Fibroblast of lung (primary cell): ENCODE data around the gene CREG1. TPM values are rescaled to one million over a fixed set of nuclear protein-coding genes. Genes with fewer than 3 reads are reported as not detected.

Experiments
- DNase-seq, 2 donors: peaks; one replicate each; pipeline versions ENCODE4 v3.0.0 to v3.0.0-alpha.2; 2010; ENCODE audit warnings: low read depth in 2 of 2
- H2AFZ ChIP-seq: 2 replicates; pipeline ENCODE4 v1.5.1; 2012; ENCODE audit warnings: low read length, control low read depth, inconsistent platforms
- H3K27ac ChIP-seq: 2 replicates; pipeline ENCODE4 v1.5.1; 2011; ENCODE audit warnings: low read length, control low read depth; ENCODE audit not compliant: insufficient read depth
- H3K27me3 ChIP-seq: 2 replicates; pipeline ENCODE4 v1.5.1; 2011; ENCODE audit warnings: mild to moderate bottlenecking, low read length; ENCODE audit not compliant: control insufficient read depth, insufficient read depth
- H3K36me3 ChIP-seq: 2 replicates; pipeline ENCODE4 v1.5.1; 2011; ENCODE audit warnings: low read length; ENCODE audit not compliant: control insufficient read depth, insufficient read depth
- H3K4me1 ChIP-seq: 2 replicates; pipeline ENCODE4 v1.5.1; 2011; ENCODE audit warnings: low read length; ENCODE audit not compliant: control insufficient read depth, insufficient read depth; ENCODE audit errors: extremely low read depth
- H3K4me2 ChIP-seq: 2 replicates; pipeline ENCODE4 v1.5.1; 2011; ENCODE audit warnings: low read length, control low read depth; ENCODE audit not compliant: insufficient read depth; ENCODE audit errors: extremely low read depth
- H3K4me3 ChIP-seq, 4 experiments: fragments of 200-600 bp in 1 of 4; sonication (generic) in 1 of 4; replicated peaks in 1 of 4; 2 replicates each; pipeline ENCODE4 v1.5.1; 2011 to 2016; ENCODE audit warnings: low read length in 4 of 4, low read depth in 3 of 4, mild to moderate bottlenecking in 3 of 4, control low read depth in 2 of 4, inconsistent platforms in 1 of 4, mixed read lengths in 1 of 4; ENCODE audit not compliant: insufficient read depth in 1 of 4; ENCODE audit errors: control extremely low read depth in 1 of 4
- H3K79me2 ChIP-seq: 2 replicates; pipeline ENCODE4 v1.5.1; 2012; ENCODE audit warnings: mild to moderate bottlenecking, low read length, inconsistent platforms; ENCODE audit not compliant: control insufficient read depth, insufficient read depth
- H3K9ac ChIP-seq: 2 replicates; pipeline ENCODE4 v1.5.1; 2011; ENCODE audit warnings: mild to moderate bottlenecking, low read length, control low read depth; ENCODE audit not compliant: insufficient read depth
- H3K9me3 ChIP-seq: 2 replicates; pipeline ENCODE4 v1.5.1; 2012; ENCODE audit warnings: low read depth, low read length; ENCODE audit not compliant: control insufficient read depth, insufficient read depth
- H4K20me1 ChIP-seq: 2 replicates; pipeline ENCODE4 v1.5.1; 2011; ENCODE audit warnings: low read length; ENCODE audit not compliant: control insufficient read depth, insufficient read depth; ENCODE audit errors: extremely low read depth
- EZH2 ChIP-seq: IDR thresholded peaks from 2 replicates; pipeline ENCODE4 v1.5.1; 2012; ENCODE audit warnings: low read length, control low read depth, mild to moderate bottlenecking; ENCODE audit errors: missing control alignments
- polyA plus RNA-seq, 2 donors: library from polyadenylated mRNA; depleted of rRNA in 1 of 2; stranded (reverse) in 1 of 2; unstranded in 1 of 2; fragments of >200 nt; gene quantifications; 2 replicates each; pipeline ENCODE4 v1.2.1, GENCODE V29; 2011 to 2012; ENCODE audit warnings: missing spikeins in 1 of 2
- total RNA-seq: library from RNA; depleted of rRNA; stranded (reverse); fragments of >200 nt; gene quantifications from 2 replicates; pipeline ENCODE4 v1.2.1, GENCODE V29; 2014
- TF ChIP-seq, protein P1 (sequence below), 2 donors: IDR thresholded peaks in 1 of 2; conservative IDR thresholded peaks in 1 of 2; 1 replicate in 1 of 2; 2 replicates in 1 of 2; pipeline ENCODE4 v1.5.1; 2011 to 2012; ENCODE audit warnings: low read length in 2 of 2, control low read depth in 1 of 2, inconsistent platforms in 1 of 2, low read depth in 1 of 2, mild to moderate bottlenecking in 1 of 2

Gene CREG1
- total and polyA plus RNA-seq, 2 donors (not counting 1 experiment from before 2014, with no cell fraction given), result 58.5 to 75.5 TPM

DNA sequence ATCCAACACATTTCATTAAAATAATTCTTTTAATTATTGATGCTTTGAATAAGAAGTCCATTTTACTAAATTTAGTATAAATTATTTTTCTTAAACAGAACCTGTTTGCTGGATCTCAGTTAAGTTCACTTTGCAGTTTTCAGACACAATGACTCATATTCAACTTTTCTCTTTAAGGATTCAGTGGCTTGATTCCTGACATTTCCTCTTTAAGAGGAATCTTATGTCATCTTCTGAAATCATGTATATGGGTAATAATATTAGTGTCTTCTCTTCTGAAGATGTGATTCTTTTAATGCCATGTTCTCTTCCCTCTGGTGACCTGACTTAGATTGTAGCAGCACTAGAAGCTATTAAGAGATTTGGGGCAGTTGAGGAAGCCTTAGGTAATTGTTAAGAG is 12.6 kb downstream of the CREG1 start:
- TF ChIP-seq EZH2, result no peak
- TF ChIP-seq, protein P1, sequence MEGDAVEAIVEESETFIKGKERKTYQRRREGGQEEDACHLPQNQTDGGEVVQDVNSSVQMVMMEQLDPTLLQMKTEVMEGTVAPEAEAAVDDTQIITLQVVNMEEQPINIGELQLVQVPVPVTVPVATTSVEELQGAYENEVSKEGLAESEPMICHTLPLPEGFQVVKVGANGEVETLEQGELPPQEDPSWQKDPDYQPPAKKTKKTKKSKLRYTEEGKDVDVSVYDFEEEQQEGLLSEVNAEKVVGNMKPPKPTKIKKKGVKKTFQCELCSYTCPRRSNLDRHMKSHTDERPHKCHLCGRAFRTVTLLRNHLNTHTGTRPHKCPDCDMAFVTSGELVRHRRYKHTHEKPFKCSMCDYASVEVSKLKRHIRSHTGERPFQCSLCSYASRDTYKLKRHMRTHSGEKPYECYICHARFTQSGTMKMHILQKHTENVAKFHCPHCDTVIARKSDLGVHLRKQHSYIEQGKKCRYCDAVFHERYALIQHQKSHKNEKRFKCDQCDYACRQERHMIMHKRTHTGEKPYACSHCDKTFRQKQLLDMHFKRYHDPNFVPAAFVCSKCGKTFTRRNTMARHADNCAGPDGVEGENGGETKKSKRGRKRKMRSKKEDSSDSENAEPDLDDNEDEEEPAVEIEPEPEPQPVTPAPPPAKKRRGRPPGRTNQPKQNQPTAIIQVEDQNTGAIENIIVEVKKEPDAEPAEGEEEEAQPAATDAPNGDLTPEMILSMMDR (conservative IDR thresholded peaks at IDR 0.05 in 1 of 2, IDR thresholded peaks at IDR 0.05 in 1 of 2; ENCODE audit: low read depth in 1 of 2, low read length in 2 of 2), result no peak
- H2AFZ ChIP-seq, result no peak overlapping the region
- H3K36me3 ChIP-seq, result no peaks in the 10 kb centered on the region
- H3K4me1 ChIP-seq, result no peaks in the 10 kb centered on the region
- no peak overlapping the region for H3K4me3 ChIP-seq
- H4K20me1 ChIP-seq, result no peaks in the 10 kb centered on the region
- no peak overlapping the region for H3K9ac ChIP-seq
- peak; percentile 11 to 30 for DNase-seq
- no peak overlapping the region for H3K27ac ChIP-seq
- H3K4me2 ChIP-seq, result no peak overlapping the region
- H3K9me3 ChIP-seq, result no peaks in the 10 kb centered on the region
- no peaks in the 10 kb centered on the region for H3K27me3 ChIP-seq
- H3K79me2 ChIP-seq, result no peaks in the 10 kb centered on the region

DNA sequence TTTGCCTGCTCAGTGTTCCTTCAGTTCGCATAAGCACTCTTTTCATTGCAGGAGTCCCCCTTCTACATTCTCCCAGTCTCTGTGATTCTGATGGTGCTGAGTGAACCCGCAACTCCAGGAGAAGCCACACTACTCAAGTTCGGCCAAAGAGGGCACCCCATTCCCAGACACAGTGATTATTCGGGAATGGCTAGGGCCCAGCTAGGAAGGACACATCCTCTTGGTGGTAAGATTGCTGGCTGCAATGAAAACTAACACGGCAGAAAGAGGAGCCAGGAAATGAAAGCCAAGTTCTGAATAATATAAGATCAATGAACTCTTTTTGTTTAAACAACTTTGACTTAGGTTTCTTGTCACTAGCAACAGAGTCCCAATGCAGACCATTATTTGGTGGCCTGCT is 14.9 kb downstream of the CREG1 start:
- no peak overlapping the region for H3K4me2 ChIP-seq
- DNase-seq, result peak in 1 of 2 donors; percentile 21
- TF ChIP-seq, protein P1 (conservative IDR thresholded peaks at IDR 0.05 in 1 of 2, IDR thresholded peaks at IDR 0.05 in 1 of 2; ENCODE audit: low read depth in 1 of 2, low read length in 2 of 2), result peak in 1 of 2 donors; percentile 29
- no peak for TF ChIP-seq EZH2

DNA sequence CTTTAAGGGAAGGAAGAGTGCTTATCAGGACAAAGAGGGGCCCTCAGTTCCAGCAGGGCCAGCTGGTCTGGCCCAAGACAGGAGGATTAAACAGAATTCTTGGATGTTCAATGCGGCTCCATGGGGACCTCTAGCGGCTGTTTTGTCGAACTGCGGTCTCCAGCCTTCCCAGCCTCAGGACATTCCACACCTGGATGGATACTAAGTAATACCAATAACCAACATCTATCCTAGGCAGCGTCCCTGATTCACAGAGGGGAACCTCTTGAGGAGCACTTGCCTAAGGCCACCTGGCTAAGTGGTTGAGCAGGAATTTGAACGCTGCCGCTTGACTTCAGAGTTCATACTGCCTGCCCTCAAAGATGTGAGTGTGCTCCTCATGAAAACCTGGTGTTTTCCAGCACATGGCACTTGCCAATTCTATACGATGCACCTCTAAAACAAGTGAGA is 19.7 kb downstream of the CREG1 start:
- Histone ChIP-seq H3K4me2 (no peak overlapping the region), H3K27ac (no peak overlapping the region), H3K79me2 (no peaks in the 10 kb centered on the region), H3K9ac (no peak overlapping the region), H2AFZ (no peak overlapping the region), H4K20me1 (no peaks in the 10 kb centered on the region), H3K4me3 (no peak overlapping the region), H3K4me1 (no peaks in the 10 kb centered on the region), H3K9me3 (no peaks in the 10 kb centered on the region), H3K27me3 (no peaks in the 10 kb centered on the region), H3K36me3 (no peaks in the 10 kb centered on the region)
- no peak for TF ChIP-seq EZH2
- TF ChIP-seq, protein P1 (conservative IDR thresholded peaks at IDR 0.05 in 1 of 2, IDR thresholded peaks at IDR 0.05 in 1 of 2; ENCODE audit: low read depth in 1 of 2, low read length in 2 of 2), result peak; percentile 88 to 95
- DNase-seq, result peak; percentile 18 to 57

More for the DNA sequence above, 14.9 kb downstream of the CREG1 start:
- no peak overlapping the region for H3K9ac ChIP-seq
- H4K20me1 ChIP-seq, result no peaks in the 10 kb centered on the region
- H3K4me3 ChIP-seq, result no peak overlapping the region
- no peaks in the 10 kb centered on the region for H3K9me3 ChIP-seq
- no peaks in the 10 kb centered on the region for H3K36me3 ChIP-seq
- H3K27me3 ChIP-seq, result no peaks in the 10 kb centered on the region
- H3K4me1 ChIP-seq, result no peaks in the 10 kb centered on the region
- H3K27ac ChIP-seq, result no peak overlapping the region
- H3K79me2 ChIP-seq, result no peaks in the 10 kb centered on the region
- H2AFZ ChIP-seq, result no peak overlapping the region
